Spinal cord (tissue), 10 donors: Measurements from ENCODE around the gene CADPS. TPM values are rescaled to one million over a fixed set of nuclear protein-coding genes. Genes with fewer than 3 reads are reported as not detected.
A peak's percentile ranks its signal among the peaks of the same experiment; 100 is the strongest.

Source experiments
- DNase-seq, 6 donors: peaks; one replicate each; pipeline versions ENCODE4 v3.0.0 to v3.0.0-alpha.2; 2013 to 2015; ENCODE audit warnings: low spot score in 6 of 6, low read depth in 4 of 6
- H3K27ac ChIP-seq: one replicate; pipeline ENCODE4 v1.5.1; 2013; ENCODE audit warnings: low read depth, low read length, control low read depth
- H3K27me3 ChIP-seq: one replicate; pipeline ENCODE4 v1.6.1; 2013; ENCODE audit warnings: low read length; ENCODE audit not compliant: control insufficient read depth, insufficient read depth
- H3K36me3 ChIP-seq: one replicate; pipeline ENCODE4 v1.6.1; 2013; ENCODE audit warnings: low read length; ENCODE audit not compliant: control insufficient read depth, insufficient read depth
- H3K4me1 ChIP-seq: one replicate; pipeline ENCODE4 v1.6.1; 2013; ENCODE audit warnings: low read length; ENCODE audit not compliant: control insufficient read depth, insufficient read depth
- H3K4me3 ChIP-seq: one replicate; pipeline ENCODE4 v1.5.1; 2013; ENCODE audit warnings: low read depth, low read length, control low read depth
- H3K9me3 ChIP-seq: one replicate; pipeline ENCODE4 v1.6.1; 2013; ENCODE audit warnings: low read length; ENCODE audit not compliant: control insufficient read depth, insufficient read depth
- WGBS: methylation state at CpG from one replicate; pipeline ENCODE4 v1.1.5; 2013; ENCODE audit warnings: missing lambda C conversion rate; ENCODE audit not compliant: insufficient coverage; 5-methylcytosine and 5-hydroxymethylcytosine counted together
- polyA plus RNA-seq, 2 donors: library from polyadenylated mRNA; unstranded; fragments of 120-200 nt; gene quantifications; one replicate each; pipeline ENCODE4 v1.2.1, GENCODE V29; 2013; ENCODE audit not compliant: insufficient read length in 2 of 2
- total RNA-seq, 2 donors: library from RNA; depleted of rRNA in 1 of 2; stranded (reverse); fragments of 120-200 nt in 1 of 2; fragments of >200 nt in 1 of 2; gene quantifications; one replicate each; pipeline versions ENCODE4 v1.2.3 to v1.2.4, GENCODE V29; 2013 to 2014
- donor health status: healthy.

Gene CADPS
- total and polyA plus RNA-seq, 4 donors = 79.7 to 251 (median 198) TPM

DNA sequence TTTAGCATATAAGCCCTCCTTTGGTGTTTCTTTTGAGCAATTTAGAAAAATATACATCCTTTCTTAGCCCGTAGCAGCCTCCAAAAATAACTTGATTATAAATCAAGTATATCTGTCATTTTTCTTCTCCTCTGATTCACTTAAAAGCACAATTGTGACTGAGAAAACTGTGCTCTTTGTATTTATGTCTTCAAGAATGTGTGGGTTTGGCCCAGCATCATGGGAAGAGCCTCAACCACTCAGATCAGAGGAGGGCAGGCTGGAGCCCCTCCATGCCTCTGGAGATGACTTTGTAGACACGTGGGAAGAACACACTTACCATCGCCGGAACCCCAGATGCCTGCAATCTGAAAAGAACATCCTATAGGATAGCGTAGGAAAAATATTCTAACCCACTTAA lies 378.1 kb downstream of the CADPS start:
- Histone ChIP-seq H3K9me3 (no peaks in the 10 kb centered on the region), H3K27me3 (no peaks in the 10 kb centered on the region), H3K36me3 (no peaks in the 10 kb centered on the region), H3K27ac (no peak overlapping the region), H3K4me3 (no peak overlapping the region), H3K4me1 (no peaks in the 10 kb centered on the region)
- DNase-seq = no peak
- no CpG with 5 or more reads among the region's 5 CpGs for WGBS

GRCh38 chr3:62496503-62496902 lies 378.7 kb downstream of the CADPS start:
- WGBS = 63% methylated on average over 1 of the region's 2 CpGs
- no peaks in the 10 kb centered on the region for H3K4me1 ChIP-seq

DNA sequence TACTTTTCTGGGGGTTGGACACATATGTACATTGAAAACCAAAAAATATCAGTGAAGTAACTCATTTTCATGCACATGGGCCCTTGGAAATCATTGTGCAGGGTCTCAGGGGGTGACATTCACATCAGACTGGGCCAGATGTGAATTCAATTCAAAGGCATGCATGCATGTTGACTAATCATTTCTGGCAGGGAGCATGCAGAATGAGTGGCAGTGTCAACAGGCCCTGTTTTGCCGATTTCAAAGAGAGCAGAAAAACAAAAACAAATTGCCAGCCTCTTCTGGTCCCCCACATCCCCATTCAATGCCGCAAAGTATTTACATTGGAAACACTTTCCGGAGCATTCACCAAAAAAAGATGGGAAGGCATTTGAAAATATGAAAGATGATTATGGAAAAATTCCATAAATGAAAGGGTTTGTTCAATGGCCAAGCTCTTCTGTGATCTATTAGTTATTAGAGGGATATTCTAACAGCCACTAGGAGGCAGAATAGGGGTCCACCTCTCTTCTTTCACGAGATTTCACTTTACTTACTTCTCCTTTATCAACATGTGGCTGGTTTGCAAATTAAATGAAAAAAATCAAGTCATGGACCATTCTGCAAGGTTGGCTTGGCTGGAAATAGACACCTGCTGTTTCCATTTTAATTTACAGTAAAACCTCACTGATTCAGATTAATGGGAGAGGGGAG lies 382.0 kb downstream of the CADPS start:
- no CpG with 5 or more reads among the region's 4 CpGs for WGBS
- no peak for DNase-seq
- no peaks in the 10 kb centered on the region for H3K9me3 ChIP-seq

More at GRCh38 chr3:62496503-62496902, 378.7 kb downstream of the CADPS start:
- Histone ChIP-seq H3K36me3 (no peaks in the 10 kb centered on the region), H3K27me3 (no peaks in the 10 kb centered on the region), H3K4me3 (no peak overlapping the region), H3K27ac (no peak overlapping the region), H3K9me3 (no peaks in the 10 kb centered on the region)
- DNase-seq = no peak

DNA sequence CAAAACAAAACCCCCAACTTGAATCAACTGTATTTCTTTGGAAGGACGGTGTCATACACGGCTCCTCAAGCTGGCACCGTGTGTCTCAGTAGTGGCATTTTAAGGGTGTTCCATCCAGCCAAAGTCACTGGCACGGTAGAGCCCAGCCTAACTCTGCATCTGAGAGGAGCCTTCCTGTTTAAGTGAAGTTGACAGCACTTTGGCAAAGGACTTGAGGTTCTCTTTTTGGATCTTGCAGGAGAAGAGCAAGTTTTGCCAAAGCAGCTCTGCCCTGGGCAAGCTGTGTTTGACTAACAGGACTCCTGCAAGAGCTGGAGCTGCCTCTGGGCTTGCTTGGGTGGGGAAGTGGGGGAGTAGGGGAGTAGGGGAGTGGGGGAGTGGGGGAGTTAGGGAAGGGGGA lies 392.3 kb downstream of the CADPS start:
- 43% methylated on average over 4 of the region's 4 CpGs for WGBS
- H3K9me3 ChIP-seq = no peaks in the 10 kb centered on the region

More for the DNA sequence above, 382.0 kb downstream of the CADPS start:
- H3K27me3 ChIP-seq = no peaks in the 10 kb centered on the region
- no peaks in the 10 kb centered on the region for H3K36me3 ChIP-seq
- H3K4me1 ChIP-seq = no peaks in the 10 kb centered on the region
- H3K27ac ChIP-seq = no peak overlapping the region
- no peak overlapping the region for H3K4me3 ChIP-seq

DNA sequence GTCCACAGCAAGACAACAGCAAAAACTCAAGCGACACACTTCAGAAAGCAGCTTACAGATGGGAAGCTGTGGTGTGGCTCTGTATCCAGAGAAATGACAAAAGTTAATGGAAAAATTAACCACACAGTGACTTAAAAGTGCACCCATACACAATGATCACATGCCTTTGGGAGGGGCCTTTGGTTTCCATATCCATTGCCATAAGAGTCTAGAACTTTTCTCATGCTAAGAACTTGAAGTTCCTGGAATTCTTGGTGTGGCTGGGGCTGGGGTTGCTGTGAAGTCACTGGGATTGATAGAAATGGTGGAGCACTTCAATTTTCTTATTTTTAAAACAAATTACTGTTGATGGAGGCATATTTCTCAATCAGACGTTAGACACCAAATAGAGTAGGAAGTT lies 393.3 kb downstream of the CADPS start:
- no CpG with 5 or more reads among the region's 2 CpGs for WGBS
- DNase-seq = no peak
- Histone ChIP-seq H3K27me3 (no peaks in the 10 kb centered on the region), H3K27ac (no peak overlapping the region), H3K36me3 (no peaks in the 10 kb centered on the region), H3K4me1 (no peaks in the 10 kb centered on the region), H3K4me3 (no peak overlapping the region), H3K9me3 (no peaks in the 10 kb centered on the region)

More for the DNA sequence above, 392.3 kb downstream of the CADPS start:
- H3K4me3 ChIP-seq = no peak overlapping the region
- no peaks in the 10 kb centered on the region for H3K27me3 ChIP-seq
- H3K36me3 ChIP-seq = no peaks in the 10 kb centered on the region
- DNase-seq = peak in 1 of 6 donors; percentile 72
- H3K27ac ChIP-seq = no peak overlapping the region
- H3K4me1 ChIP-seq = no peaks in the 10 kb centered on the region

DNA sequence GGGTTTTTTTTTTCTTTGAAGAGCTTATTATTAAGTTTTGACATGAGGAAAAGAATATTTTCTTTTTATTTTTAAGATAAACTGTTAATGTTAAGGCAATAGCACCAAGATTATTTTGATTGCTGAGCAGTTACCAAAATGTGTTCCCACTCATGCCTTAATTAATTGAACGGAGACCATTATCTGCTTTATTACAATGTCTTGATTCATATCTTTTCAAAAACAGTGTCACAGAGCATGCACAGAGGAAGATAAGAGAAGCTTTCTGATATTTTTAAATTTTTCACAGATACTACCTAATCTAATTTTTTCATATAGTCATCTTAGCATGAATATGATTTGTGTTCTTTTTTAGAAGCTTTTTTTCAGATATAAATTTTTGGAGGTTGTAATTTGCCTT lies 395.2 kb downstream of the CADPS start:
- no peaks in the 10 kb centered on the region for H3K27me3 ChIP-seq
- no peaks in the 10 kb centered on the region for H3K4me1 ChIP-seq
- peaks cover 3% of the 10 kb centered on the region for H3K36me3 ChIP-seq
- H3K27ac ChIP-seq = no peak overlapping the region
- WGBS = no CpG with 5 or more reads among the region's 1 CpG
- H3K4me3 ChIP-seq = no peak overlapping the region
- no peaks in the 10 kb centered on the region for H3K9me3 ChIP-seq
- DNase-seq = no peak

DNA sequence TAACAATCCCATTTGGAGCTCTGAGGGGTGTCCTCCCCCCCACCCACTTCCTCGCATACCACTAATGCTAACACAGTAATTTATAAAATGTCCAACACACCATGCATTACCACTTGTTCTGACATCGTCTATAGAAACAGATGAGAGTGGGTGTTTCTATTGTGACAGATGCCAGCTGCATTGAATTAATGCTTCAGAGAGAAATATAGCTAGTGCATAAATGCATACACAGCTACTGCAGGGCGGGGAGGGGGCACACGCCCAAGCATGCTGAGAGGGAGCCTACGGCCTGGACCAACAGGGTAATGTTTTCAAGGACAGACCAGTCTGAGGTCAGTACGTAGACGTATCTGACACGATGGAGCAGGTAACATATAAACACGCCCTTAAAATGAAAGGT lies 395.9 kb downstream of the CADPS start:
- Histone ChIP-seq H3K36me3 (peaks cover 3% of the 10 kb centered on the region), H3K4me1 (no peaks in the 10 kb centered on the region), H3K27me3 (no peaks in the 10 kb centered on the region), H3K9me3 (no peaks in the 10 kb centered on the region), H3K27ac (no peak overlapping the region), H3K4me3 (no peak overlapping the region)
- DNase-seq = no peak
- WGBS = 86% methylated on average over 7 of the region's 9 CpGs

DNA sequence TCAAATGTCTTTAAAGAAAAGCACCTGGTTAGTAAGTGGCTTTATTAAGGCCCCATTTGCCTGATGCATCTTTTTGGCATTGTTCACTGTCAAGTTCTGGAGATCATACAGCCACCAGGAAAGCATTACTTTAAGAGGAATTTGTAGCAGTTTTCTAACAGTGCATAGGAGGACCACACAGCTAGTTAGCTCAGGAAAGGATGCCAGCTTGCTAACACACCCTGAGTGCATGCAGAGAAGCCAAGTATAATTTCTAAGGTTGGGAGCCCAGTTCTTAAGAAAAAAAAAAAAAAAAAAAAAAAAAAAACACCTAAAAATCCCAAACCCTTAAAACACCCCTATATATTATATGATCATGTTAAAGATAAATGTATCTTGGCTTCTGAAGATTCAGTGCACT lies 399.9 kb downstream of the CADPS start:
- Histone ChIP-seq H3K9me3 (no peaks in the 10 kb centered on the region), H3K36me3 (peaks cover 3% of the 10 kb centered on the region), H3K27me3 (no peaks in the 10 kb centered on the region), H3K4me1 (no peaks in the 10 kb centered on the region), H3K4me3 (no peak overlapping the region), H3K27ac (no peak overlapping the region)
- peak in 1 of 6 donors; percentile 68 for DNase-seq

DNA sequence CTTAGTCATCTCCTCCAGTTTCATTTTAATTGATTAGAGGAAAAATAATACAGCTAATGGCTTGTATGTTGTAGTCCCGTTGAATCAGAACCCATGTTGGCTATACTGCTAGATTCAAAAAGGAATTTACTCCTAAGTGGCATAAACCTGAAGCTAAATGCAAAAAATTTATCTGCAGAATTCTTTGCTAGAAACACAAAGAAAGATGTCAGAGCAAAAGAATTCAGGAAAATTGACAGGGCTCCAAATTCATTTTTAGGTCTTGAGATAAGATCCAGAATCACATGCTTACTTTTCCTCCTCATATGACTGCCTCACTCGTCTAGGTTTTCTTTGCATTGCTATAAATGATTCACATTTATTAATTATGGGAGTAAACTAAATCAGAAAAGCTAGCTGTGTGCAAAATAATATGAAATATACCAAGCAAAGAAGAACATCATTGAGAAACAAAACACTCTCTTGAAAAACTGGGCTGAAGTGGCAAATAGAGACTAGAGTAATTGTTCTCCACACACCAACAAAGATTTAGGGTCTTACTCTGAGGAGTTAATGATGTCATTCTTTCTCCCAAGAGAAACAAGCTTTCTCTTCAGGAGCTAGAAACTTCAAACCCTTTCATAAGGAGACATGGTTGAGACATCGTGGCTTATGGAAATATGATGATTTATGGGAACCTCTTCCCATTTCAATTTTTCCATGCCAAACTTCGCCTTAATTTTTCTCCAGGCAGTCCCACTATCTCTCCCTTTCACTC lies 407.1 kb downstream of the CADPS start:
- 100% methylated on average over 1 of the region's 4 CpGs for WGBS
- Histone ChIP-seq H3K9me3 (no peaks in the 10 kb centered on the region), H3K27me3 (no peaks in the 10 kb centered on the region), H3K27ac (no peak overlapping the region), H3K4me3 (no peak overlapping the region), H3K36me3 (no peaks in the 10 kb centered on the region), H3K4me1 (no peaks in the 10 kb centered on the region)
- DNase-seq = no peak

DNA sequence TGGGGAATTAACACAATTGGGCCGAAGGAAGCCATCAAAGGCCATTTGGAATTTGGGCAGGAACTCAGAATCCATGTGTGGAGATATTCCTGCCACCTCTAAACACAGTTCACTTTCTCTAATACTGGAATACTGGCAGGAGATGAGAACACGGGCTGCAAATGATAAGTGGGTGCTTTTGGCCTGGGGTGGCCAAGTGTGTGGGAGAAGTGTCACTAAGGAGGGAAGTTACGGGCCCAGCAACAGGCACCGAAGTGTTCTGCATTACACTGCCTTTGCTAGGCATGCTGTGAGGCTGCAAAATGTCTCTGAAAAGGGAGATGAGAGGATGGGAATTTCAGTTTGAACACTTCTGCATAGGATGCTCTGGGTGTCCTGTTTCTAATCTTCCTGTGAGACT lies 412.4 kb downstream of the CADPS start:
- peak in 1 of 6 donors; percentile 25 for DNase-seq
- Histone ChIP-seq H3K4me3 (no peak overlapping the region), H3K27me3 (no peaks in the 10 kb centered on the region), H3K4me1 (no peaks in the 10 kb centered on the region), H3K27ac (no peak overlapping the region), H3K36me3 (no peaks in the 10 kb centered on the region), H3K9me3 (no peaks in the 10 kb centered on the region)
- 83% methylated on average over 3 of the region's 4 CpGs for WGBS
